SK-N-MC (cell line): ENCODE data around the gene DNAH6.

ENCODE experiments used
- EZH2 ChIP-seq: fragments of 200-600 bp; sonication (generic); IDR thresholded peaks from one replicate; pipeline ENCODE4 v1.6.1; 2017; ENCODE audit warnings: antibody characterized with exemption
- POLR2AphosphoS5 ChIP-seq: IDR thresholded peaks from 2 replicates; pipeline ENCODE4 v1.6.1; 2012; ENCODE audit warnings: mild to moderate bottlenecking, low read depth, low read length, borderline replicate concordance

GRCh38 chr2:84491256-84491655 lies 25.0 kb upstream of the DNAH6 start:
- TF ChIP-seq POLR2AphosphoS5, result no peak
- TF ChIP-seq EZH2, result no peak
